Mucosa of descending colon (tissue), 3 donors: Measurements from ENCODE around the gene OLR1. TPM values are rescaled to one million over a fixed set of nuclear protein-coding genes. Genes with fewer than 3 reads are reported as not detected.

Experiments
- ATAC-seq: fragments of 200-7000 bp; cut with Tn5 transposase; one replicate; pipeline ENCODE4 v1.9.1; 2020; ENCODE audit warnings: mild to moderate bottlenecking, moderate library complexity
- DNase-seq, 3 donors: peaks; one replicate each; pipeline ENCODE4 v3.0.0-alpha.2; 2020
- H3K36me3 ChIP-seq: fragments of 200-600 bp; one replicate; pipeline ENCODE4 v1.8.0; 2021; ENCODE audit warnings: low read depth, mild to moderate bottlenecking
- H3K4me1 ChIP-seq: fragments of 200-600 bp; one replicate; pipeline ENCODE4 v1.8.0; 2021; ENCODE audit warnings: low read depth, mild to moderate bottlenecking
- H3K4me3 ChIP-seq: fragments of 200-600 bp; one replicate; pipeline ENCODE4 v1.8.0; 2021; ENCODE audit warnings: mild to moderate bottlenecking
- H3K9me3 ChIP-seq: fragments of 200-600 bp; one replicate; pipeline ENCODE4 v1.8.0; 2021; ENCODE audit warnings: mild to moderate bottlenecking
- intact Hi-C, 2 donors: fragments of 100-400 bp; cut with DNase I in 1 of 2; cut with micrococcal nuclease in 1 of 2; formaldehyde crosslinking; loops; one replicate each; pipeline versions ENCODE4 v1.11.0 to v1.11.1; 2022; cut with DNase I, micrococcal nuclease
- total RNA-seq, 3 donors: library from RNA; stranded (reverse); fragmentation: NEBNext Ultra II Directional in 2 of 3; extraction: Animal tissue kit (Norgen Biotek cat#: 25700) in 2 of 3; gene quantifications; one replicate each; pipeline versions ENCODE4 v1.2.1 to v1.2.4, GENCODE V29; 2021 to 2023
- TF ChIP-seq, protein P1 (sequence below): fragments of 200-600 bp; IDR thresholded peaks from one replicate; pipeline ENCODE4 v1.8.0; 2022; ENCODE audit warnings: antibody characterized with exemption, mild to moderate bottlenecking
- donor health status: DM: no; HTN: no; CAD: no; lungs with moderate emphysema.
- donor health status: DM: no; HTN: no; CAD: no.
- donor health status: DM: no; HTN: yes; CAD: no.

OLR1 gene
- total RNA-seq, 3 donors from 2014 or later, result 0.63 TPM; not detected in 2

DNA sequence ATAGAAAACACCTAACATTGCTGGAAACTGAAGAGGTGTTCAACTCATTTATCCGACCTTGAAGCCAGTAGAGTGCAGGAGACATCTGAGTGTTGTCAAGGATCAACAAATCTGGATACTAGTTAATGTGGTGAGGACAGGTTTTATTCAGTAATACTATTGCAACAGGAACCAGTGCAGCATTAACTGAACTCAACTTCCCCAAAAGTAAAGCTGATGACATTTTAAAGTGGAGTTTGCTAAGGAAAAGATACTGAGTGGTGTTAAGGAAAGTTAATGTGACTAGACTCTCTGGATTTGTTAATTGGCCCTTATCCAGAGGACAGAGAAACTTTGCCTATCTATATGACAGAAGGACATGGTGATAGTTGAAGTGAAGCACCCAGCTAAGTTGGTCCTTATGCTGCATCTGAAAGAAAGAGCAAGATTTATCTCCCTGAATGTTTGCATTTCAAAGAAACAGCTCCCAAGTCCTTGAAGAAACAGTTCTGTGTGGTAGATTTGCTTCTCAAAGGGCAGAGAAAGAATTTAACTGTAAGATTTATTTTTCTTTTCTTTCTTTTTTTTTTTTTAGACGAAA, 40.7 kb downstream of the OLR1 start:
- TF ChIP-seq, protein P1, sequence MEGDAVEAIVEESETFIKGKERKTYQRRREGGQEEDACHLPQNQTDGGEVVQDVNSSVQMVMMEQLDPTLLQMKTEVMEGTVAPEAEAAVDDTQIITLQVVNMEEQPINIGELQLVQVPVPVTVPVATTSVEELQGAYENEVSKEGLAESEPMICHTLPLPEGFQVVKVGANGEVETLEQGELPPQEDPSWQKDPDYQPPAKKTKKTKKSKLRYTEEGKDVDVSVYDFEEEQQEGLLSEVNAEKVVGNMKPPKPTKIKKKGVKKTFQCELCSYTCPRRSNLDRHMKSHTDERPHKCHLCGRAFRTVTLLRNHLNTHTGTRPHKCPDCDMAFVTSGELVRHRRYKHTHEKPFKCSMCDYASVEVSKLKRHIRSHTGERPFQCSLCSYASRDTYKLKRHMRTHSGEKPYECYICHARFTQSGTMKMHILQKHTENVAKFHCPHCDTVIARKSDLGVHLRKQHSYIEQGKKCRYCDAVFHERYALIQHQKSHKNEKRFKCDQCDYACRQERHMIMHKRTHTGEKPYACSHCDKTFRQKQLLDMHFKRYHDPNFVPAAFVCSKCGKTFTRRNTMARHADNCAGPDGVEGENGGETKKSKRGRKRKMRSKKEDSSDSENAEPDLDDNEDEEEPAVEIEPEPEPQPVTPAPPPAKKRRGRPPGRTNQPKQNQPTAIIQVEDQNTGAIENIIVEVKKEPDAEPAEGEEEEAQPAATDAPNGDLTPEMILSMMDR, result no peak
- DNase-seq (no peak), ATAC-seq (no peak)
- no peak overlapping the region for H3K4me3 ChIP-seq
- no peaks in the 10 kb centered on the region for H3K9me3 ChIP-seq
- H3K4me1 ChIP-seq, result no peaks in the 10 kb centered on the region
- H3K36me3 ChIP-seq, result no peaks in the 10 kb centered on the region
- intact Hi-C loops, result no loop called here

DNA sequence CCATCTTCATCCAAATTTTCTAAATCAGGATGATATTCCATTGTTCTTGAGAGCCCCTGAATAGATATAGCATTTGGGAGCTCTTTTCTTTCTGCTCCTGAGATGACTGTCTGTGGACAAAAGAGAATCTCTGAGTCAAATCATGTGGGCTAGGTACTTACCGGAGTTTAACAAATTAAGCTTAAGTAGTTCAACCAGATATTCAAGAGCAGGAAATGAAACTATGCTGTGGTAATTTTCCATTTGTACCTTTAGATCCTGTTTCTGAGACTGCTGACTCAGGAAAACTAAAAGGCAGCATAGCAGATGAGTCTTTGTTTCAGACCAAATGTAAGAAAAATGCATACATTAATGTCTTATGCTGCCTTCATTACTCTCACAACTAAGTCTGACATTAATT, 41.9 kb downstream of the OLR1 start, which contains the start of gene CLEC7A:
TSS of gene CLEC7A (minus strand) at position 158 of the 400 bp plus-strand sequence. CDS start at position 41, 117 bp downstream.
- TF ChIP-seq, protein P1, result no peak
- intact Hi-C loops, result no loop called here
- DNase-seq (no peak), ATAC-seq (peak; percentile 24)
- H3K4me1 ChIP-seq, result no peaks in the 10 kb centered on the region
- H3K36me3 ChIP-seq, result no peaks in the 10 kb centered on the region
- H3K9me3 ChIP-seq, result no peaks in the 10 kb centered on the region
- H3K4me3 ChIP-seq, result no peak within 1 kb of the TSS

DNA sequence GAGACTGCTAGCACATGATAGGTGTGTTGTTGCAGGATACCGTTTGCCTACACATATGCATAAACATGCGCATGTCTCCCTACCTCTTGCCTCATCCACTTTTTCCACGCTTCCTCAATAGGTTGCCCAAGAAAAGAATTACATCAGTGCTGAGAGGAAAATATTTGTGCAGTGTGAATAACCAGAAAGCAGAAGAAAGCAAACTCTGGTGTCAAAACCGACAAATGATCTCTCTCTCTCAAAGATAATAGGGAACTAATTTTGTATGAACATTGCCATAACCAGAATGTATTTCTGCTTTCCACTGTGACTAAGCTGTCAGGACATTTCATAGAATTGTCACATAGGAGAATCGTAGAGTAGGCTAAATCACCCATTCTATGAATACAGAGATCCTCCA, 43.2 kb downstream of the OLR1 start:
- Histone ChIP-seq H3K4me1 (no peaks in the 10 kb centered on the region), H3K4me3 (no peak overlapping the region), H3K36me3 (no peaks in the 10 kb centered on the region), H3K9me3 (no peaks in the 10 kb centered on the region)
- TF ChIP-seq, protein P1, result no peak
- ATAC-seq (peak; percentile 32), DNase-seq (peak in 1 of 3 donors; percentile 12)
- intact Hi-C loops, result no loop called here

DNA sequence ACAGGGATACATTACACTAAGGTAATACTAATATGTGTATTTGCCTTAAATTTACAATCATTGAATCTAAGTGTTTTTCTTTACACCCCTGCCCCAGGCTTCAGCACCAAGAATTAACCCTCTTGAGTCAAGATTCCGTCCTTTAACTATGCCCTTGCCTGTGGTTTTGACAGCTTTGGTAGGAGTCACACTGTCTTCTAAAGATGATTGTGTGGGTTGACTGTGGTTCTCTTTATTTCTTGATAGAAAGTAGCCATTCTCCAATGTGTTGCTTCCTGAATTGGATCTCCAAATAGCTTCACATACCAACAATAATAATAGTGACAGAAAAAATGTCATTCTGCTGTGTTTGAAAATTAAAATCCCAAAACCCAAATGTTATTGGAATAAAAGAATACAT, 45.5 kb downstream of the OLR1 start:
- ATAC-seq (no peak), DNase-seq (no peak)
- no peak overlapping the region for H3K4me3 ChIP-seq
- H3K9me3 ChIP-seq, result no peaks in the 10 kb centered on the region
- H3K36me3 ChIP-seq, result no peaks in the 10 kb centered on the region
- no peaks in the 10 kb centered on the region for H3K4me1 ChIP-seq
- TF ChIP-seq, protein P1, result no peak
- intact Hi-C loops, result no loop called here

DNA sequence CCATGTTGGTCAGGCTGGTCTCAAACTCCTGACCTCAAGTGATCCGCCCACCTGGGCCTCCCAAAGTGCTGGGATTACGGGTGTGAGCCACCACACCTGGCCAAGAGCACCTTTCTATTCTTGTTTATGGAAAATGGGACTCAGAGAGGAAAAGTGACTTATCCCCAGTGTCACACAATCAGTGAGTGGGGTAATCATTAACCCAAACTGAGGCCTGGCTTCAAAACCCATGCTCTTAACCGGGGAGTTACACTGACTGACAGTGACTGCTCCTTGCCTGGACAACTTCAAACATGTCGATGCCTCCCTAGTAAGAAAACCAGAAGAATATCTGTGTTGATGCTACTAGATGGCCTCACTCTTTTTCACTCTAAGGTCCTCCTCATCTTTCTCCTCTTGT, 49.2 kb downstream of the OLR1 start:
- no peak overlapping the region for H3K4me3 ChIP-seq
- no peak for DNase-seq
- intact Hi-C loops, result no loop called here
- no peak for ATAC-seq
- H3K36me3 ChIP-seq, result no peaks in the 10 kb centered on the region
- TF ChIP-seq, protein P1, result no peak
- no peaks in the 10 kb centered on the region for H3K9me3 ChIP-seq
- H3K4me1 ChIP-seq, result no peaks in the 10 kb centered on the region

DNA sequence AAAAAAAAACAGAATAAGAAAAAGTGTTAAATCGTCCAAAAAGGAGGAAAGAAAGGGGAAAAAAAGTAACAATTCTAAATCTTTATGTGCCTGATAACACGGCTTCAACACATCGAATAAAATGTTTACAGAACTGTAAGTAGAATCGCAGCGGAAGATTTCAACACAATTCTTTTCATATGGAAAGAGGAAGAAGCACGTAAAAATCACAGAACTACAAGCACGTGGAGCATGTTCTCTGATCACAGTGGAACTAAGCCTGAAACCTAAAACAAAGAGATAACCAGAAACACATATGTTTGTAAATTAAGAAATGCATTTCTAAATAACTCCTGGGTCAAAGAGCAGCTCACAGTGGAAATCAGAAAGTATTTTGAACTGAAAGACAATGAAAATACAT, 50.7 kb downstream of the OLR1 start:
- H3K36me3 ChIP-seq, result no peaks in the 10 kb centered on the region
- intact Hi-C loops, result no loop called here
- ATAC-seq, result no peak
- no peaks in the 10 kb centered on the region for H3K9me3 ChIP-seq
- no peak for DNase-seq
- no peaks in the 10 kb centered on the region for H3K4me1 ChIP-seq
- no peak overlapping the region for H3K4me3 ChIP-seq
- TF ChIP-seq, protein P1, result no peak
